CD4-positive, alpha-beta T cell (primary cell): Measurements from ENCODE around the gene TYMS. TPM values are rescaled to one million over a fixed set of nuclear protein-coding genes. Genes with fewer than 3 reads are reported as not detected.

Experiments
- ATAC-seq: fragments of 200-7000 bp; cut with Tn5 transposase; one replicate; pipeline ENCODE4 v1.10.0; 2022; ENCODE audit warnings: mild to moderate bottlenecking; ENCODE audit not compliant: poor library complexity
- CTCF ChIA-PET: fragments of 350-600 bp; sonication (Branson Sonifier 250); formaldehyde crosslinking; loops from one replicate; lab custom pipeline; 2021; ENCODE audit warnings: antibody characterized with exemption, inconsistent platforms; lab: Charles Lee
- POLR2A ChIA-PET: fragments of 350-600 bp; sonication (Branson Sonifier 250); formaldehyde crosslinking; loops from one replicate; lab custom pipeline; 2021; ENCODE audit warnings: antibody characterized with exemption, inconsistent platforms; lab: Charles Lee
- DNase-seq, 14 experiments: peaks; one replicate each; pipeline ENCODE4 v3.0.0-alpha.2; 2013 to 2020; ENCODE audit warnings: mixed read lengths in 2 of 14
- H3K27ac ChIP-seq, 2 donors: one replicate each; pipeline versions ENCODE4 v1.5.1 to v1.7.0; 2013; ENCODE audit warnings: low read length in 2 of 2, low read depth in 1 of 2, mild to moderate bottlenecking in 1 of 2
- H3K27me3 ChIP-seq, 2 experiments: 1 replicate in 1 of 2; 2 replicates in 1 of 2; pipeline versions ENCODE4 v1.6.1 to v1.7.0; 2013; ENCODE audit warnings: low read length in 2 of 2, control low read depth in 1 of 2, mild to moderate bottlenecking in 1 of 2, moderate library complexity in 1 of 2; ENCODE audit not compliant: insufficient read depth in 2 of 2, control insufficient read depth in 1 of 2
- H3K36me3 ChIP-seq: one replicate; pipeline ENCODE4 v1.6.1; 2013; ENCODE audit warnings: low read length, control low read depth; ENCODE audit not compliant: insufficient read depth
- H3K4me1 ChIP-seq: one replicate; pipeline ENCODE4 v1.6.1; 2013; ENCODE audit warnings: low read length, control low read depth; ENCODE audit not compliant: insufficient read depth
- H3K4me3 ChIP-seq: one replicate; pipeline ENCODE4 v1.5.1; 2013; ENCODE audit warnings: mild to moderate bottlenecking, low read length, moderate library complexity
- H3K9me3 ChIP-seq, 2 experiments: 1 replicate in 1 of 2; 2 replicates in 1 of 2; pipeline versions ENCODE4 v1.6.1 to v1.7.0; 2013; ENCODE audit warnings: low read length in 2 of 2, mild to moderate bottlenecking in 2 of 2, control low read depth in 1 of 2, moderate library complexity in 1 of 2; ENCODE audit not compliant: control insufficient read depth in 1 of 2, insufficient read depth in 1 of 2
- H3K27ac Mint-ChIP-seq: one replicate; pipeline ENCODE4 v1.8.0; 2020; ENCODE audit warnings: mixed read lengths
- H3K27me3 Mint-ChIP-seq: one replicate; pipeline ENCODE4 v1.8.0; 2021; ENCODE audit warnings: mixed read lengths
- H3K36me3 Mint-ChIP-seq: one replicate; pipeline ENCODE4 v1.8.0; 2021; ENCODE audit warnings: low read depth, mixed read lengths
- H3K4me1 Mint-ChIP-seq: one replicate; pipeline ENCODE4 v1.8.0; 2021; ENCODE audit warnings: low read depth, mixed read lengths
- H3K4me3 Mint-ChIP-seq: one replicate; pipeline ENCODE4 v1.8.0; 2020; ENCODE audit warnings: mild to moderate bottlenecking, mixed read lengths
- H3K9me3 Mint-ChIP-seq: one replicate; pipeline ENCODE4 v1.8.0; 2020; ENCODE audit warnings: mixed read lengths
- CTCF ChIP-seq: fragments of 200-600 bp; IDR thresholded peaks from one replicate; pipeline ENCODE4 v1.8.0; 2022; ENCODE audit warnings: antibody characterized with exemption, mild to moderate bottlenecking
- intact Hi-C, 2 experiments: fragments of 100-400 bp; cut with DNase I in 1 of 2; cut with micrococcal nuclease in 1 of 2; formaldehyde crosslinking; loops; one replicate each; pipeline versions ENCODE4 v1.15.1 to v1.9.0; 2023 to 2025; cut with DNase I, micrococcal nuclease
- total RNA-seq, 174 experiments: library from RNA in 2 of 174; stranded (reverse) in 2 of 174; gene quantifications; one replicate each; pipeline ENCODE4 v1.2.3 and lab custom pipeline; 2021 to 2026

The TYMS gene
- total RNA-seq, 2 experiments from 2014 or later: 1.1 to 1.5 TPM

- Histone ChIP-seq H3K36me3 (peaks cover 42% of the 10 kb centered on the region), H3K9me3 (no peaks in the 10 kb centered on the region), H3K27me3 (no peaks in the 10 kb centered on the region), H3K4me3 (no peak overlapping the region), H3K27ac (no peak overlapping the region), H3K4me1 (no peaks in the 10 kb centered on the region)
- ChIA-PET POLR2A (interaction anchor here (1.7 kb wide), 1 partner anchor 10 kb away, joined by 5 read pairs; no protein-coding TSS in a partner anchor), CTCF (no interaction called here)
- Mint-ChIP-seq H3K27me3 (no peaks in the 10 kb centered on the region), H3K4me1 (no peaks in the 10 kb centered on the region), H3K9me3 (no peaks in the 10 kb centered on the region), H3K27ac (no peak overlapping the region), H3K36me3 (peaks cover 49% of the 10 kb centered on the region), H3K4me3 (no peak overlapping the region)
- ATAC-seq (no peak), DNase-seq (no peak)
- TF ChIP-seq CTCF: no peak
- intact Hi-C loops: no loop called here
These were observed 36.2 kb downstream of the TYMS start for GRCh38 chr18:693466-694187.

GRCh38 chr18:697012-697411 is 39.6 kb downstream of the TYMS start:
- TF ChIP-seq CTCF: no peak
- H3K27me3 ChIP-seq: no peaks in the 10 kb centered on the region
- no peaks in the 10 kb centered on the region for H3K9me3 Mint-ChIP-seq
- H3K4me3 Mint-ChIP-seq: no peak overlapping the region
- H3K27ac ChIP-seq: no peak overlapping the region
- H3K36me3 ChIP-seq: peaks cover 39% of the 10 kb centered on the region
- ATAC-seq (no peak), DNase-seq (no peak)
- H3K4me1 ChIP-seq: no peaks in the 10 kb centered on the region
- no peaks in the 10 kb centered on the region for H3K4me1 Mint-ChIP-seq
- no peak overlapping the region for H3K4me3 ChIP-seq
- H3K27me3 Mint-ChIP-seq: no peaks in the 10 kb centered on the region
- H3K36me3 Mint-ChIP-seq: peaks cover 57% of the 10 kb centered on the region
- no peak overlapping the region for H3K27ac Mint-ChIP-seq
- ChIA-PET CTCF (no interaction called here), POLR2A (no interaction called here)
- intact Hi-C loops: no loop called here
- no peaks in the 10 kb centered on the region for H3K9me3 ChIP-seq

GRCh38 chr18:697800-698199 is 40.3 kb downstream of the TYMS start:
- POLR2A ChIA-PET: no interaction called here
- Histone ChIP-seq H3K36me3 (peaks cover 33% of the 10 kb centered on the region), H3K4me3 (no peak overlapping the region), H3K27me3 (no peaks in the 10 kb centered on the region), H3K4me1 (no peaks in the 10 kb centered on the region), H3K9me3 (no peaks in the 10 kb centered on the region), H3K27ac (no peak overlapping the region)
- Mint-ChIP-seq H3K4me1 (peaks cover 1% of the 10 kb centered on the region), H3K27me3 (no peaks in the 10 kb centered on the region), H3K36me3 (peaks cover 57% of the 10 kb centered on the region), H3K27ac (no peak overlapping the region), H3K9me3 (no peaks in the 10 kb centered on the region), H3K4me3 (no peak overlapping the region)
- CTCF ChIA-PET: no interaction called here
- TF ChIP-seq CTCF: no peak
- ATAC-seq (no peak), DNase-seq (no peak)
- intact Hi-C loops: no loop called here
